ENCODE results near the gene HNRNPC.
"Not testable (repeated sequence)": the region's sequence is repeated elsewhere in the genome, so short reads cannot be mapped to it uniquely, and the experiment has no call there.

HNRNPC gene

DNA sequence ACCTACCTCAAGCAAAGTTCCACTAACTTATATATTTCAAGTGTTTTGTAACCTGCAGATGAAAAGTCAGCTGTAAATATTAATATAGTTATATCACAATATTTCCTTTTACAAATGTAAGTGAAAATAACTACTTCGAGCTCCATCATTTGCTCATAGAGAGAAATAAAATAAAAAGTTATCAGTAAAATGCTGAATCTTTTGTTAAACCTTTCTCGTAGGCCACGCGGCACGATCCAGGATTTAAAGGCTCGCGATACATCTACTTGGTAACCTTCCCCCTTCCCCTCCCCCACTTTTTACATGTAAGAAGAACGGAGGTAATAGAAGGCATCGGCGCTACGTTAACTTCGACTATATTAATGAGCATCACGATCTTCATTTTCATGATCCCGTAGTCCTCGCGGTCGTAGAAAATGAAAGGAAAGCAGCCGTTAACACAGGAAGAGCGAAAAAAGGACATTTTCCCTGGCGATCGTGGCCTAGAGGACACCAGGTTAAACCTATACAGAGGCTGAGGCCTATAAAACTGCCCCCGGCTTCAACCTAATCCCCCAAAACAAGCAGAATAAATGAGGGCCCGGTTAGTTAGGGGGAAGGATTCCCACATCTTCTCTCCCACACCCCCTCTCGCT is 508 bp downstream of the HNRNPC start:
- no peak for DNase-seq (ENCODE audit: low read depth in 2 of 2)

DNA sequence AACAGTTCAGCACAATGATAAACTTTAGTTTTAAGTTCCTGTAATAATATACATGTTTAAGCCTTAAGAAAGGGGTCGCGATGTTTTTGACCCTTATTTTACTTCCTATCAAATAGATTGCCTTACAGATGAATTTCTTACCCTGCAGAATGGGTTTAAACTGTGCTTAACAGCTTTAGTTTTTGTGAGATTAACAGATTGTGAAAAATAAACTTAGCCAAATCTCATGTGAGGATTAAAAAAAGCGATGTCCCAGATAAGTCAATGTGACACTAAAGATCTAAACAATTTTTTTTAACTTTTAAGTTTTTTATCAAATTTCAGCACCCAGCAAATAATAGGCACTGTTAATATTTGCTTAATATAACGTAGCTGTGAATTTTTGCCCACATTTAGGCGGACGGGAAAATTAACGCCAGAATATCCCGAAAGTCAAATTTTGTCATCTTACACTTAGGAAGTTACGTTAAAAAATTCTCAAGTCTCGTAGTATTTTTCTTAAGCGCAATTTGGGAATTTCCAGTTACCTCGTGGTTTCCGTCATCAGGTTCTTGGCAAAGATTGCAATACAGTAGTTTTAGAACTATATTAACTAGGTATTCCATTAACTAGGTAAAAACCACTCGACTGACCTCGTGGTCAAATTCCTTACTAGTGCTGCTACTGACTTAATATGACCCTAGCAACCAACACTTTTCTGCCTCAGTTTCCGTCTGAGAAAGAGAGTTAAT is 1.2 kb downstream of the HNRNPC start:
- no peak for DNase-seq (ENCODE audit: low read depth in 2 of 2)

DNA sequence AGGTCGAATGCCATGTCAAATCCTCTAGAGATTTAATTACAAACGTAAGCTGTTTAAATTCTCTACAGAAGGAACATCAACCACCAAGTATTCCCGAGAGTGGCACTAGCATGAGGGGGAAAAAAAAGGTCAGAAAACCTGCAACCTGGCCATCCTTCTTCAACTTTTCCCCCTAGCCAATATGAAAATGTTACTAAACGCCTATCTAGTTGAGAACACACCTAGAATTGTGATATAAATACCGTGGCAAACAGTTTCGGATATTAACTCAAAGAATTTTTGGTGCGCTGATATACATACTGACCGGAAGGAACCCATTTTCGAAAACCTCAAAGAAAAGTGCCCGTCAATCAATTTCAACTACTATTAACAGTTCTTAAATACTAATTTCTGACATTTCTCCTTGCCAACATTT is 1.8 kb downstream of the HNRNPC start:
- DNase-seq (ENCODE audit: low read depth in 2 of 2), result no peak

DNA sequence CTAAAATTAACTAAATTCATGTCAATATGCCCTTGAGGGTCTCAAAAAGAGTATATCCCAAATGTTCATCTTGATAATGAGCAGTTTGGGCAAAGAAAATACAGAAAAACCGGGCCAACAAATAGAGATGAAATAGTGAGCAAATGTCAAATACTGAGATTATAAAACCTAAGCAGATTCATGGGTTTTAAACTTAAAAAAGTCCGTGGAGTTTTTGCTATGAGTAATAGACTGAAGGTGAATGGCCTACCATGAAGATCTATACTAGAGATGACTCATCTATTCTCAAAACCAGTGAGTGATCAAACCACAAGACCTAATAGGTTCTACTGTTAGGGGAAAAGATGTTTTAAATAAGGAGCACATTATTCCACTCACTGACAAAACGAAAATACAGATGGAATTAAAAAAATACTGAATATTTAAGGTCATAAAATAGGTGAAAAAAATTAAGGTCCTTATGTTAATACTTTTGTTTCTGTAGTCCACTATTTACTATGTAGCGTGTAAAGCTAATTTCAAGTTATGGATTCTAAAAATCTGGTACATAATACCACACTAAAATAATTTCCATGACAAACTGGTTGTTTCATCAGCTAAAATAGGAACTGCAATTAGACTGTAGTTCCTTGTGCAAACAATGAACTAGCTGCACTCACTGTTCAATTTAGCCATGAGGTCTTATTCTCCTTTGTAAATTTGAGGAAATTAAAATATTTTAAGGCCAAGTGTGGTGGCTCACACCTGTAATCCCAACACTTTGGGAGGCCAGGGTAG is 5.0 kb downstream of the HNRNPC start:
- no peak for DNase-seq (ENCODE audit: low read depth in 2 of 2)

DNA sequence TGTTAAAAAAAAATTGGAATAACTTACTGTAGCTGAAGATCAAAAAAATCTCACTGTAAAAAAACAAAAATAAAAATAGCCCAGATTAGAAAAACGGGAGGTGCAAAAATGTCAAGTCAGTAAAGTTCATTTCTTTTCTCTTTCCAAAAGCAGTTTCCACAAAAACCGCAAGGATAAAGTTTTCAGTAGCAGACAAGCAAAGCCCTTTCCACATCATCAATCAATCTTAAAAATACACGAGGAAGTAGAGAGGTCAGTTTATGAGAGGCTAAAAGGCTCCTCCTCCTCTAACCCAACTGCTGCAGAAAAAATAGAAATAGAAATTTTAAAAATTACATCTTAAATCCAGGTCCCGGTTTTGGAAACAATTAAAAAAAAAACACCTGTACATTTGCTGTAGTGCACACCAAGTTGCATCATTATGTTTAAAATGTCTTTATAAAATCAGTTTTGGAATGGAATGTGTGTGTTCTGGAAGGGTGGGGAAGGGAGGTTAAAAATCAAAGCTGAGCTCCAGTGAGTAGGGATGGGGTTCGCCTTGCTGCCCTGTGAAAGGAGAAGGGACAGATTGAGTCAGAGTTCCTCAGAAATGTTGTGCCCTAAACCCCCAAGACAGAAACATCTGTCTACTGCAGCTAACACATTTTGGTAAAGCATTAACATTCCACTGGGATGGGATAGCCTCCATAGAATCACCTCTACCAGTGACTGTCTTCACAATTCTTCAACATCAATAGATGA is 5.8 kb downstream of the HNRNPC start:
- no peak for DNase-seq (ENCODE audit: low read depth in 2 of 2)

DNA sequence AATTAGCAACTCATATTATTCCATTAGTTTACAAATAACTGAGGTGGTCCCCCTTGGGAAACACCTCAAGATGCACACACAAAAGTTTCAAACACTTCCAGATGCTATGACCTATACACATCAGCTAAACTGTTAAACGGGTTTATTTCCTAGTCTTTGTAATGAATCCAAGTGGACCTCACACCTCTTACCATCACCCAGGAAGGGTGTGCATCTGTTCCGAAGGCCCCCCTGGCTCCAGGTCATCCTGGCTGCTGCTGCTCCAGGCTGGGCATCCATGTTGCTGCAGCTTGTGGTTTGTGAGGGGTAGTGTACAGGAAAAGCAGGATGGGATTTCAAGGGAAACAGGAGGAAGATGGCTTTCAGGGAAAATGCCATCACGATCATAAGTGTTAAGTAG is 6.8 kb downstream of the HNRNPC start:
- DNase-seq (ENCODE audit: low read depth in 2 of 2), result no peak

DNA sequence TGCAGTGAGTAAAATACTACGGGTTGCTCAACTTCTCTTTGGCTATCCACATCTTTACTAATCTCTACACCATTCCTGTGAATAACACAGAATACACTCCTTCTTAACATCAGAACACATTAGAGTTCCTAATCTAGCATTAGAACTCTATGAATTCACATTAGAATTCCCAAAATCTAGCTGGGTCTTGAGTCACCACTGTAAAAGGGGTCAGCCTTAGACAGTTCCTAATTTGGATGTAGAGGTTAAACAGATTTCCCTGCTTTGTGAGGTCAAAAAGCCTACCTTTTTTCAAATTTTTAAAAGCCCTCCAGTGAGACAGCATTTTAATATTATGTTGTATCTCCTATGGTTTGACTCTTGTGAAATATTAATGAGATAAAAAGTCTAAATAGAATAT is 7.4 kb downstream of the HNRNPC start:
- DNase-seq (ENCODE audit: low read depth in 2 of 2), result no peak

DNA sequence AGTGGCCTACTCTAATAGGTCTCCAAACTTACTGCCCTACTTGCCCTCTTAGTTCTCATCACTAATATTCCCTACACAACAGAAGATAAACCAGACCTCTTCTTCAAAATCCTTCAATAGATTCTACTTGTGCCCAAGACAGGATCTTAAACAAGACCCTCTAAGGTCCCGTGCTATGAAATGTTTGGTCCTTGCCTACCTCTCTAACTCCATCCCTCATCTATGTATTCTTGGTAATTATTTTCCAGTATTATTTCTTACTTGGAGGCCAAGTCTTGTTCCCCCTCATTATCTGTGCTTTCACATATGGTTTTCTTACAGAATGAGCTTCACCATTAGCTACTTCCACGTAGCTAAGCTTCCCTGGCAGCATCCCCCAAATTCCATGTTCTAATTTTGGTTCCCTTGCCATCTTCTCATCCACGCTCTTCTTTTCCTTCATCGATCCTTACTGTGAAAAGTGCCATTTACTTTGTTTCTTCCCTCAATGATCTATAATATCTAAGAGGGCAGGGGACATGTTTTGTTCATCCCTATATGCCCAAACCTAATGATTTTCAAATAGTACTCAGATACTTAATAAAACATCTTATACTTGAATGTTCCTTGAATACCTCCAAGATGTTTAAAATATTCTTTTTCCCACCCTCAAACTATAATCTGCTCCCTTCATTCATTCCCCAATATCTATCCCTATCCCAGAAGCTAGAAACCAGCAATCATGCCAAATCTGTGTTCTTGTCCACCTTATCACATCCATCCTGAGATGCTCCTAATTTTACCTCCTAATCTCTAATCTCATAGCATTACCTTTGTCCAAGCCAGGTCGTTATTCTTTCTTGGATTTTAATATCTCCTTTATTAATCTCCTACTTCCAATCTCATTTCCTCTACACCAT is 10.1 kb downstream of the HNRNPC start:
- no peak for DNase-seq (ENCODE audit: low read depth in 2 of 2)

DNA sequence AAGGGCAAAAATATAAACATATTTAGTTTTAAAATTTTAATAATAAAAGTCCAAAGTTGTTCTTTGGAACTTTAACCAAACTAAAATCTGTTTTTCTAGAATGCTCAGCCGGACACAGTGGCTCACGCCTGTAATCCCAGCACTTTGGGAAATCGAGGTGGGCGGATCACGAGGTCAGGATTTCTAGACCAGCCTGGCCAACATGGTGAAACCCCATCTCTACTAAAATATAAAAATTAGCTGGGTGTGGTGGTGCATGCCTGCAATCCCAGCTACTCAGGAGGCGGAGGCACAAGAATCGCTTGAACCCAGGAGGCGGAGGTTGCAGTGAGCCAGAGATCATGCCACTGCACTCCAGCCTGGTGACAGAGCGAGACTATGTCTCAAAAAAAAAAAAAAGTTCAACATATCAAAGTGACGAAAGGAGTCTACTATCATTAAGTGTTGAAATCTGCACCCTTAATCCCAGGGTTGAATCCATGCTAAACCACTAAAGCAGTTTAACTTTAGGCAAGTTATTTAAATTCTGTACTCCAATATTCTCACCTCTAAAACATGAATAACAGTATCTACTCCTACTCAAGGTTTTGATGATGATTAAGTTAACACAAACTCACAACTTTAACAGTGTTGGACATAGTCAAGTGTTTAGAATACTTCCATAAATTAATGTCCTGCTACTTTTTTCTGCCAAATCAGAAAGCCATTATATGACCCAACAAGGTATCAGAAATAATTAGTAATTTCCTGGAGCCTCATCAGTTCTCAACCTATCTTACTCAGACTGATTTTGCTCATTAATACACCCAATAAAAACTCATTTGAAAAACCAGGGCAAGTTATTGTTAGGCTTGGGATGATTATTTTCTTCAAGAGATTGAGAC is 11.0 kb downstream of the HNRNPC start:
- DNase-seq (ENCODE audit: low read depth in 2 of 2), result no peak

DNA sequence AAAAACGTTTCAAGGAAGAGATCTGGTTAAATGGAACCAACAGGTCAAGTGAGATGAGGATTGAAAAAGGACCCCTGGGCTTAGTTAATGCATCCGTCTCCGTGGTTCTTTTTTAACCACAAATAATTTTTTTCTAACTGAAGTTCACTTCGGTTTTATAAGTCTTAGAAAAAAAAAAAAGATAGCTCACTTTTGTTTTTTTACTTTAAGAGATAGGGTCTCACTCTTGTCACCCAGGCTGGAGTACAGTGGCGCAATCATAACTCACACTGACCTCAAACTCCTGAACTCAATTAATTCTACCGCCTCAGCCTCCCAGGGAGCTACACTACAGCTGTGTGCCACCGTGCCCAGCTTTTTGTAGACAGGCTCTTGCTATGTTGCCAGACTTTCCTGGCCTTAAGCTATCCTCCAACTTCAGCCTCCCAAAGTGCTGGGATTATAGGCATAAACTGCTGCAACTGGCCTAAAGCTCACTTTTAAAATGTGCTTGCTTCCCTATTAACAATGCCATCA is 11.8 kb downstream of the HNRNPC start:
- DNase-seq (ENCODE audit: low read depth in 2 of 2), result no peak

DNA sequence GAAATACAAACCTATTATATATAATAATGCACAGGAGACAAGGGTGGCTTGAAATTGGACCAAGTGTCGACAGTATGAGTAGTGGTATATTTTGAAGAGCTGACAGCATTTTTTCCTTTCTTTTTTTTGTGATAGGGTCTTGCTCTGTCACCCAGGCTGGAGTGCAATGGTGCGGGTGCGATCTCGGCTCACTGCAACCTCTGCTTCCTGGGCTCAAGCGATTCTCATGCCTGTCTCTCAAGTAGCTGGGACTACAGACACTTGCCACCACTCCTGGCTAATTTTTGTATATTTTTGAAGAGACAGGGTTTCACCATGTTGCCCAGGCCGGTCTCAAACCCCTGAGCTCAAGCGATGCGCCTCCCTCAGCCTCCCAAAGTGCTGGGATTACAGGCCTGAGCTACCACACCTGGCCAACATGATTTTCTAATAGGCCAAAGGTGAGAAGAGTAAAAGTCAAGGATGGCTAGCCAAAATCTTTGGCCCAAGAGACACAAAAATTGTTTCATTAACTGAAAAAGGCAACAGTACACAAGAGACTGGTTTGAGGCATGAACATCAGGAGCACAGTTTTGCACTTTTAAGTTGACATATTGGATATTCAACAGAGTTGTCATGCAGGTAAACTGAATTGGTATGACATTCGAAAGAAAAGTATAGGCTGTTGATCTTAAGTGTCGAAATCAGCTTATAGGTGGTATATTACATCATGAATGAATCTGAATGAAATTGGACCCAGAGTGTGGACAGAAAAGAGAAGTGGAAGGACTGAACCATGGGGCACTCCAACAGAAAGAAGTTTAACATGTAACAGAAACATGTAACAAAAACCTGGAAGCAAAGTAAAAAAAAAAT is 12.5 kb downstream of the HNRNPC start:
- DNase-seq (ENCODE audit: low read depth in 2 of 2), result no peak

DNA sequence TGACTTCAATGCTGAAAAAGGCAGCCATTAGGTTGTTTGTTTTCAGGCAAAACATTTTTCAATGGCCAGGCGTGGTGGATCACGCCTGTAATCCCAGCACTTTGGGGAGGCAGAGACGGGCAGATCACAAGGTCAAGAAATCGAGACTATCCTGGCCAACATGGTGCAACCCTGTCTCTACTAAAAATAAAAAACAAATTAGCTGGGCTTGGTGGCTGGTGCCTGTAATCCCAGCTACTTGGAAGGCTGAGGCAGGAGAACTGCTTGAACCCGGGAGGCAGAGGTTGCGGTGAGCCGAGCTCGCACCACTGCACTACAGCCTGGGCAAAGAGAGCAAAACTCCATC is 13.2 kb downstream of the HNRNPC start:
- DNase-seq (ENCODE audit: low read depth in 2 of 2), result not testable (repeated sequence)

DNA sequence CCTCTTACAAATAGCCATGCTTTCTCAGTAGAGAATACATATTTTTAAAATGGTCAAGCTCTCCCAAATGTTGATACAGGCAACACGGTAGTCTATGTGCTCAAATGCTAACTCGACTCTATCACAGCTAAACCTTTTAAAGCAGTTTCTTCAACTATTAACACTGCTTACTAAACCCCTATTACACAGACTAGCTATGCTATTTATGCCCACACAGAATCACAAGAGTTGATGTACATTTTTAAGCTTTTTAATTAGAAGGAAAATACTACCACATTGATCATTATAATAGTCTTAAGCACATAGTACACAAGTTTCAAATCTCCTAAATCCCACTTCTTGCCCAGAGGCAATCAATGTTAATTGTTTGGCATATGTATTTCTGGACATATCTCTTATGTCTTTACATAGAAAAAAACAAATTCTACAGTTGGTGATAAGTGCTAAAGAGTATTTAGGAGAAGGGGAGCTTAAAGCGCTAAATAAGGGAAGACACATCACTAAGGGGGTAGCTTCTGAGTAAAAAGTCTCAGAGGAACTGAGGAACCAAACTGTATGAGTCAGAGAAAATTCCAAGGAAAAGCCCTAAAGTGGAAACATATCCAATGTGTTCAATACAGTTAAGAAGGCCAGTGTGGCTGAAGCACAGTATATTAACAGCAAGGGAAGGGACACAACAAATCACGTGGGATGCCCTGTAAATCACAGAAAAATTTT is 13.7 kb downstream of the HNRNPC start:
- no peak for DNase-seq (ENCODE audit: low read depth in 2 of 2)

DNA sequence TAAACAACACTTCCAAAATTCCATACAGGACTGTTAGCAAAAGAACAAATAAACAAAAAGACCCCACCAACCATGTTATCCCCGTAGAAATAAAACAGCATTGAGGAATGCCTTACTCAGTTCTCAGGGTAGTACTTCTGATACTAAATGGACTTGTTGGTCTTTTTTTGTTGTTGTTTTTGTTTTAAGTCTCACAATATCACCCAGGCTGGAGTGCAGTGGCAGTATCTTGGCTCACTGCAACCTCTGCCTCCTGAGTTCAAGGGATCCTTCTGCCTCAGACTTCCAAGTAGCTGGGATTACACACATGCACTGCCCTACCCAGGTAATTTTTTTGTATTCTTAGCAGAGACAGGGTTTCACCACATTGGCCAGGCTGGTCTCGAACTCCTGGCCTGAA is 17.1 kb downstream of the HNRNPC start:
- no peak for DNase-seq (ENCODE audit: low read depth in 2 of 2)

DNA sequence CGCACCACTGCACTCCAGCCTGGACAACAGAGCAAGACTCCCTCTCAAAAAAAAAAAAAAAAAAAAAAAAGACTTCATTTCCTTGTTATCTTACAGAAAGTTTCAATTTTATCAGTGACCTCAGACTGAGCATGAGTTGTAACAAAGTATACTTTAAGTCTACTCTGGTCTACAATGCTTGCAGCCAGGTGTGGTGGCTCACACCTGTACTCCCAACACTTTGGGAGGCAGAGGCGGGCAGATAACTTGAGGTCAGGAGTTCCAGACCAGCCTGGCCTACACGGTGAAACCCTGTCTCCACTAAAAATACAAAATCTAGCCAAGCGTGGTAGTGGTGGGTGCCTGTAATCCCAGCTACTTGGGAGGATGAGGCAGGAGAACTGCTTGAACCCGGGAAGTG is 18.0 kb downstream of the HNRNPC start:
- DNase-seq (ENCODE audit: low read depth in 2 of 2), result no peak

DNA sequence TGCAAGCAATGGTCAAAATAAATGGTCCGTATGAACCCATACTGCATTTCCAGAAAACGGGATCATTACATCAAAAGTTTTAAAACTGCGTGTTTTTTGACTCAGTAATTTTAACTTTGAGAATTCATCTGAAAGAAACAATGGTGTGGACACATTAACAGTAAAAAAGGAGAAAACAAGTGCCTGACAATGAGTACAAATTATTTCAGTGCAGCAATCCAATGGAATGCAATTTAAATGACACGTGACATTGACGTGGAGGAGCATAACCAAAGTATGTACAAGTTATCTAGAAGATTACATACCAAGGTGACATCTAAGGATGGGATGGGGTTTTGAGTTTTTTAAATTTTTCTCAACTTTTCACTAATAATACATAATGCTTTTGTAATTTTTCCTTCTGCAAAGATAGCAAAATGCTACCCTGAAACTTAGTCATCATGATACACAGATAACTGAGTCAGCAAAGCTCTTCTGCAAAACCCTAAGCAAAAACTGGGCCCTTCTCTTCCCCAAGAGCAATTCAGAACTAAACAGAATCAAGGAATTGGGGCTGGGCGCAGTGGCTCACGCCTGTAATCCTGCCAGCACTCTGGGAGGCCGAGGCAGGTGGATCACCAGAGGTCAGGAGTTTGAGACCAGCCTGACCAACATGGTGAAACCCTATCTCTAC is 20.4 kb downstream of the HNRNPC start:
- no peak for DNase-seq (ENCODE audit: low read depth in 2 of 2)

DNA sequence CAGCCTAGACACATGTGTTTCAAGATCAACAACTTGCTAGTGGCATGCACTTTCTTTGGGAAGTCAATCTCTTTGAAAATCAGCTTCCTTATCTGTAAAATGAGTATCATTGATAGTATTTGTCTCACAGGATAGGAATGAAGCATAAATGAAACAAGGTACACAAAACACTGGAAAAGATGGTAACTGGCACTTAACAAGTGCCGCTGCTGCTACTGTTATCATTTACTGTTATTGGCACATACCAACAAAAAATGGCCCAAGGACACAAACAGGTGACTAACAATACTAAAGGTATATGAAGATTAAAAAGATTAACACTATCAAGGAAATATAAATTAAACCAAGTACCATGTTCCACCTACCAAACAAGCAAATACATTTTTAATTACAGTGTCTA is 20.9 kb downstream of the HNRNPC start:
- no peak for DNase-seq (ENCODE audit: low read depth in 2 of 2)

DNA sequence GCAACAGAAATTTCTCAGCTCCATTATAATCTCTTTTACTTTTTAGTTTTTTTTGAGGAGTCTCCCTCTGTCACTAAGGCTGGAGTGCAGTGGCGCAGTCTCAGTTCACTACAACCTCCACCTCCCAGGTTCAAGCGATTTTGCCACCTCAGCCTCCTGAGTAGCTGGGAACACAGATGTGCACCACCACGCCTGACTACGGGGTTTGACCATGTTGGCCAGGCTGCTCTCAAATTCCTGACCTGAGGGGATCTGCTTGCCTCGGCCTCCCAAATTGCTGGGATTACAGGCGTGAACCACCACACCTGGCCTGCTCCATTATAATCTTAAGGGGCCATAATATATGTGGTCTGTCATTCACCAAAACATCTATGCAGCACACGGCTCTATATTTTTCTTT is 23.4 kb downstream of the HNRNPC start:
- no peak for DNase-seq (ENCODE audit: low read depth in 2 of 2)
